Eye (tissue), 1 donor: ENCODE measurements around the gene NLGN1.
"Not testable (repeated sequence)": the region's sequence is repeated elsewhere in the genome, so short reads cannot be mapped to it uniquely, and the experiment has no call there.

ENCODE experiments used
- DNase-seq: peaks from one replicate; pipeline ENCODE4 v3.0.0-alpha.2; 2015

The NLGN1 gene

DNA sequence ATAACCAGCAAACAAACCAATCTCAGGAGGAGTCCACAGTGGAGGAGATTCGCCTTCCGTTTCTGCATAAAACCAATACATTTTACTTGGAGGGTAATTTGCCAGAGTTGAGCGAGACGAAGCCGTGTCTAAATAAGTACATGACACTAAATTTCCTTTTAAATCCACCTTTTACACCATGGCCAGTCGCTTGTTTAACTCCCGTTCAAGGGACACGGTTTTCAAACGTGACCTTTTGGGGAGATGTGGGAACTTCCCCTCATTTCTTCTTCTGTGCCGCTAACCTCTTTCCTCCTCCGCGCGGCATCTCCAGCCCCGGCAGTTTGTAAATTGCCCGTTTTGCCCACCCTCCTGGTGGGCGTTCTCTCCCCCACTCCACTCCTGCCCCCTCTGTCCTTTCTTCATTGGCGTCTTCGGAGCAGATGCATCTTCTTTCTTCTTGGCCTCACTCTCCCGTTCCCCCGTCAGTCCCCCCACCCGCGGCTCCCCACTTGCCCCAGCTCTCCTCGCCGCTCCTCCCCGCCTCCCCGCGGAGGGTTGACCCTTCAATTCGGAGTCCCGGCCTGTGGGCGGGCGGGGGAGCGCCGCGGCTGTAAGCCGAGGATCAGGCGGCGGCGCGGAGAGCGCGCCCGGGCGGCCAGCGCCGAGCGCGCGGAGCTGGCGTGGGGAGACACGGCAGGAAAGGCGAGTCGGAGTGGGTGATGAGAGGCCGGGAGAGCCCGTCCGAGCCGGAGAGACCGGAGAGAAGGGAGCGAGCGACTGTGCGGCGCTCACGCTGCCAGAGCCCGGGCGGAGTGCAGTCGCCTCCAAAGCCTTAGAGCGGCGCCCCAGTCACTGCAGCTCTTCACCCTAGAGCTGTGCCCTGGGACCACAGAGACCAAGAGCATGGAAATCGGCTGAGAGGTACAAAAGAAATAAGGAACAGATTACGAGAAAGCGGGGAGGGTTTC, at the start of gene NLGN1:
Gene NLGN1, plus strand, starts transcription at position 584 of the 950 bp plus-strand sequence.
- DNase-seq: peak; percentile 93

DNA sequence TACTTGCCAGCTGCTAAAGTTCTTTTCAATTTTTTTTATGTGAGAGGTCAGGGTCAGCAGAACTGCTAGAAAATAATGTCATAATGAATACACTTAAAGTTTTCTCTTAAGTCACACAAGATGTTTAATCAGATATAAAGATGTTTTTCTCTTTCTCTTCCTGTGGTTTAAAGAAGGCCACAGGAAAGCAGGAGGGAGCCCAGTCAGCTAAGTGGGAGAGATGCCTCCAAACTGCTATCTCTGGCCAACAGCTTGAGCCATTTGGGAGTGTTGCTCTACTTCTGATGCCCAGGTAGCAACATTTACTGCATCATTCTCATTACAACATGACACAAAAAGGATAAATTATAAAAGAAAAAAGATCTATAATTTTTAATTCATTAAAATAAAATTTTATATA, 45.7 kb upstream of the NLGN1 start:
- DNase-seq: no peak

DNA sequence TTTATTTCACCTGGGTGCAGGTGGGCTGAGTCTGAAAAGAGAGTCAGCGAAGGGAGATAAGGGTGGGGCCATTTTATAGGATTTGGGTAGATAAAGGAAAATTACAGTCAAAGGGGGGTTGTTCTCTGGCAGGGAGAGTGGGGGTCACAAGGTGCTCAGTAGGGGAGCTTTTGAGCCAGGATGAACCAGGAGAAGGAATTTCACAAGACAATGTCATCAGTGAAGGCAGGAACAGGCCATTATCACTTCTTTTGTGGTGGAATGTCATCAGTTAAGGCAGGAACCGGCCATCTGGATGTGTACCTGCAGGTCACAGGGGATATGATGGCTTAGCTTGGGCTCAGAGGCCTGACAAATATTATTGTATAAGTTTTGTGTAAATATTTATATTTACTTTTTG, 44.4 kb upstream of the NLGN1 start:
- DNase-seq: not testable (repeated sequence)

DNA sequence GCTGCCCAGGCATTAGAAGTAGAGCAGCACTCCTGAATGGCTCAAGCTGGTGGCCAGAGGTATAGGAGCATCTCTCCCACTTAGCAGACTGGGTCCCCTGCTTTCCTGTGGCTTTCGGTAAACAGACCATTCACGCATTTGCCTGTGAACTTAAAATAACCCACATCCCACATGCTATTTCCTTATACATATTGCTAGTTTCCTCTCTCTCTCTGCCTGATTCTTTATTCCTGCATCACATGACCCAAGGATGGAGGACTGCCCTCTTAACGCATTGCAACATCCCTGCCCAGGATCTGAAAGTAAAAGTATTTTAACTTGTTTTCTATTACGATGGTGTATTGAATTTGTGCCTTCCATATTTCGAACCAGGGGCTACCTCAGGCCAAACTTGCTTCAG, 43.4 kb upstream of the NLGN1 start:
- no peak for DNase-seq

DNA sequence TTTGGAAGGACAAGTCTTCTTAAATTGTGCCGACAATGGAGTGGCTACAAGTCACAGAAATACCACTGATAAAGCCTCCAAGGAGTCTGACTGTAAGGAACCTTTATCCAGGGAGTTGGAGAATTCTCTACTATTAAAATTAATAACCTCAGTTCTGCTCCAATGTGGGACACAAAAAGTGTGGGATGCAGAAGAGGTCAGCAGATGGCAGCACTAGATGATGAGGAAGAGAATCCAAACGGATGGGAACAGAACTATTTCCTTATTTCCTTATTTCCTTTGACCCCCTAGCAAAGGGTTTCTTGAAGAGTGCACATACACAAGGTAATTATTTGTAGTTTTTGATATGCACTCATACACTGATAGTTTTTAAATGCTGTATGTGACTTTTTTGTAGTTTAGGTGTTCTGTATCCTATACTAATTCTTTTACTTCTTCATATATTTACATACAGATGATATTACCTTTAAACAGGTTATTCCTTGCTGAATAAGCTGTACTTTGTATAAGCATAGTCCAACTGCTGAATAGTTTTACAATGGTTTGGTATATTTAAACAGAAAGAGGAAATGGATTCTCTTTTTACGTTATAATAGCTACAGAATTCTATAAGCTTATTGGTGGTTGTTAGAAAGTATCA, 25.6 kb upstream of the NLGN1 start:
- peak; percentile 74 for DNase-seq

DNA sequence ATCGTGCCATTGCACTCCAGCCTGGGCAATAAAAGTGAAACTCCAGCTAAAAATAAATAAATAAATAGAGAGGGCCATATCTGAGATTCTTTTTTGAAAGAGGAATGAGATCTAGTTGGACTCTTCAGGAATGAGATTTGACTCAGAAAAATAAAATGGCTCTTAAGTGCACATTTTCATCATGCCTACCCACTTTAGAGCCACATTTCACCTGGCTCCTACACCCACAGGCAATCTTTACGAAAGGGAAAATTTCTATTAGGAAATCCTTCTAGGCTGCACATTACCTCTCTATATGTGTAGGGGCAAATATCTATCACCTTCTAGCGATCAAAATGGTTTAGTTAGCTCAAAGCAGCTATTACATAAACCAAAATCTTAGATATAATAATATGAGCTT, 16.9 kb upstream of the NLGN1 start:
- DNase-seq: no peak

DNA sequence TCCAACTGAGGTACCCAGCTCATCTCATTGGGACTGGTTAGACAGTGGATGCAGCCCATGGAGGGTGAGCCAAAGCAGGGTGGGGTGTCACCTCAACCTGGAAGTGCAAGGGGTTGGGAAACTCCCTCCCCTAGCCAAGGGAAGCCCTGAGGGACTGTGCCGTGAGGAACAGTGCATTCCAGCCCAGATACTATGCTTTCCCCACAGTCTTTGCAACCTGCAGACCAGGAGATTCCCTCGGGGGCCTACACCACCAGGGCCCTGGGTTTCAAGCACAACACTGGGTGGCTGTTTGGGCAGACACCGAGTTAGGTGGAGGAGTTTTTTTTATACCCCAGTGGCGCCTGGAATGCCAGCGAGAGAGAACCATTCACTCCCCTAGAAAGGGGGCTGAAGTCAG, 15.6 kb upstream of the NLGN1 start:
- DNase-seq: not testable (repeated sequence)

DNA sequence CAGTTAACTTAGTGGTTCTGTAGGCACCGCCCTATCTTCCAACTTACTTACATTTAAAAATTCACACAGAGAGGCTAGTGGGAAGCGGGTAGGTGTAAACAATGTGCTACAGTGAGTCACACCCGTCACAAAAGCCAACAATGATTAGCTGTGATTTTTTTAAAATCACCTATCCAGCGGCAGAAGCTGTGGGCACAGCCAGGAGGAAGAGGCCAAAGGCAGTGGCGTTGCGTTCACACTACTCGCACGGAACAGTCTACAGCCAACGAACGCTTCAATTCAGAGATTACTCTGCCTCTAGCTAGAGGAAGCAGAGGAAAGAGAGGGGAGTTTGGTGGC, 2.5 kb upstream of the NLGN1 start:
- DNase-seq: no peak

DNA sequence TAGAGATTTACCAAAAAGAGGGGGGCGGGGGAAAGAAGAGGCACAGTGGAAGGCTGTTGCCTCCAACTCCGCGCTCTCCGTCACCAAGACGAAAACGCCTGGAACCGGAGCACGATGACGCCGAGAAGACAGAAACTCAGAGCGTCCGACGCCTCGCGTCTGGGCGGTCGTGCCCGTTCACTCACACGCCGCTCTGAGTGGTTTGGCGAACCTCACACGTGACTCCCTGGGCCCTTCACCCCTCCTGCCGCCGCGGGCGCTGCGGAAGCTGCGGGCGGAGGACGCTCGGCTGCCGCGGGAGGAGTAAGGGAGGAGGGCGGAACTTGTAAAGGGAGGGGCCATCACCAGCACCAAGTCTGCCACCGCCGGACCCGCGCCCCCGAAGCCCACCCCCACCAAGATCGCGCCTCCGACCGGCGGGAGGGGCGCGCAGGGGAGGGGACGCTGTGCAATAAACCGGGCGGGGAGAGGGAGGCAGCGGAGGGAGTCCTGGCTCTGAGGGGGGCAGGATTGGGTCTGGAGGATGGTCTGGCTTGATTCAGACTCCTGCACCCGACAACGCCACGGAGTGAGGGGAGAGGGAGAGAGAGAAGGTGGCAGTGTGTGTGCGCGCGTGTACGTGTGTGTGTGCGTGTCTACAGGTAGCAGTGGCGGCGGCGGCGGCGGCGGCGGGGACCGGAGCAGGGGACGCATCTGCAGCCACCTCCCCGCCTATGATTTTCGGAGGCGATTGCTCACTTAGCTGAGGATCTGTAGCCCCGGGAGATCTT, 1.9 kb upstream of the NLGN1 start:
- peak; percentile 96 for DNase-seq

DNA sequence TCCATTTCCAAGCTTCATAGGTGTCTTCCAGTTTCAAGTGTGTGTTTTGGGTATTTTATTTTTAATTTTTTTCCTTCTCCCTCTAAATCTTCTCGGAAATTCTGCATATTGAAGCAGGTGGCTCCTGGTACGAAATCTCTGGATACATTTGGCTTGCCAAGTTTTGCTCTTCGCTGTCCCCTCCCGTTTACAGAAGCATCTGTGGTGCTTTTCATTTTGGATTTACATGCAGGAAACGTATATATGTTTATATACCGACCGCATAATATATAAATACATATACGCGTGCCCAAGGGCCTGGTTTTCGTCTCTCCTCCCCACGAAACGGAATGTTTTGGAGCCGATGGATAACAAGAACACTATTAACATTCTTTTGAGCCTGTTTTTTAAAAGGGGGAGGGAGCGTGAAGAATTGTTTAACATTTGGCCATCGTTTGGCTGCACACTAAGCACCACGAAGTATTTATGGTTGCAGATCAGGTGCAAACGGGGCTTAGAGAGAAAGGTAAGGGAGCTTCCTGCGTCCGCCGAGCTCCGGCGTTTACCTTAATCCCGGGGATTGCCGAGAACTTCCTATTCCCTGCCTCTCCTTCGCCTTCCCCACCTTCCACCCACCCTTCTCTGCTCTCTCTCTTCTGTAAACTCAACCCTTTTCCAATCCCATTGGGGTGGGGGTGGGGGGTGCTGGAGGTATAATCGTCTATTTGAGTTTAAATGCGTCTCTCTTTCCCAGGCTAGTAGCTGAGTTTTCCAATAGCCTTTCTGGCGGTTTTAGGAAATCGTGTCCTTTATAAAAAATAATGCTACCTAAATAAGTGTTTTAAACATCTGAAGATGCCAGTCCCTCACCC, 1.1 kb upstream of the NLGN1 start:
- DNase-seq: peak; percentile 81

DNA sequence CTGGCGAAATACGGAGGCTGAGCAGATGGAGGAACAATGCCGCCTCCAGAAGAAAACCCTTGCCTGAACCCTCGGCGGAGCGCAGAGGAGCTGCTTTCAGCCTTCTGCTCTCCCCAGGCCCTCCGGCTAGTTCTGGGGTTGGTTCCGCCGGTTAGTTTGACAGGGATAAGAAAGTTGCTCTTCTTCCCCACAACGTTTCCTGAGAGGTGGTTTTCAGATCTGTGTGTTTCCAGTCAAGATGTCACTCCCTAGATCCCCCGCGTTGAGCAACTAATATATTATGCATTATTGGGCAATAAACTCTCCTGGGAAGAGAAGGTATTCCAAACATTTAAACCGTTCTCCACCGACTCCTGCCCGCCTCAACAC, 551 bp downstream of the NLGN1 start:
- DNase-seq: no peak

DNA sequence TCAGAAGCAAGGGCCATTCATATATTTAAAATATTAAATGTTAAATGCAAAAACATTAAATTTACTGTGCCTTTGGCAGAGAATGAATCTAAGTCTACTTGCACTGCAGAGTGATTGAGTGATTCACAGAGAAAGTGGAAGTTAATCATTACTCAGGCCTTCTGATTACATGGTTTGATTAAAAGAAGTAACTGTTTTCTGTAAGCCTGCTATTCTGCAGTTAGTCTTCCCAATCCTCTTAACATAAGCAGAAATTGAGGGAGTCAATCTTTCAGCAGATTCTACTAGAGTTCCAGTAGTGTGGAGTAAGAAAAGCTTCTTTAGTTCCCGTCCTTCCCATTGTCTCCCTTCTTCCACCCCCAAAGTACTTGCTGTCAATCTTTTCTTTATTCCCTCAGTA, 1.5 kb downstream of the NLGN1 start:
- DNase-seq: peak; percentile 34

DNA sequence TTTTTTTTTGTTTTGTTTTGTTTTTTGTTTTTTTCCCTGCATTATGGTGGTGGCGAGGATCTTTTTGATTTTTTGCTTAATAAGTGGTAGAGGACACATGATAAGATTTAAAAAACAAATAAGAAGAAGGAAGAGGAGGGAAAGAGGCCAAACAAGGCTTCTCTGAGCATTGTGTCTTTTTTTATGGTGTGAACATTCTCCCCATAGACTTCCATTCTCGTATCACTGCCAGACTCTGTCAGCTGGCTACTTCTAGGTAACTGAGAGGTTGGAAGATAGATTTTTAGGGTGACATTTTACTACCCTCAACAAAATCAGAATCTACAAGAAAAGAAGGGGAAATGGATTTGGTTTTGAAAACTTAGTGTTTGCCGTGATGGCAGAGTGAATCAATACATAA, 3.8 kb downstream of the NLGN1 start:
- no peak for DNase-seq

DNA sequence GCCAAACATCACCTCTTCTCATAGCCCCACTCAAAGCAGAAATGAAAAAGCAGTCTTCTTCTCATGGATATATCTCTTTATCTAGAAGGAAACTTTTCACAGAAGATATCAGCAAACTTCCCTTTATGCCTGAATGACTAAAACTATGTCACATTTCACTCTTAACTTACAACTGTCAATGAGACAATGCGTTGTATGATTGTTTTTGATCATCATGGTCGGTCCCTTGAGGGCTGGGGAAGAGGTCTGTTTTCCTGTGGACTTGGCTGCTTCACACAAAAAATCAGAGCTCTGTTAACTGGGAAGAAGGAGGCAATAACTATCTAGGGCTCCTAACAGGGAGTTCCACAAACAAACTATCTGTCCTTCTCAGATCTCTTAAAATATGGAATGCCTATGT, 5.1 kb downstream of the NLGN1 start:
- DNase-seq: no peak

DNA sequence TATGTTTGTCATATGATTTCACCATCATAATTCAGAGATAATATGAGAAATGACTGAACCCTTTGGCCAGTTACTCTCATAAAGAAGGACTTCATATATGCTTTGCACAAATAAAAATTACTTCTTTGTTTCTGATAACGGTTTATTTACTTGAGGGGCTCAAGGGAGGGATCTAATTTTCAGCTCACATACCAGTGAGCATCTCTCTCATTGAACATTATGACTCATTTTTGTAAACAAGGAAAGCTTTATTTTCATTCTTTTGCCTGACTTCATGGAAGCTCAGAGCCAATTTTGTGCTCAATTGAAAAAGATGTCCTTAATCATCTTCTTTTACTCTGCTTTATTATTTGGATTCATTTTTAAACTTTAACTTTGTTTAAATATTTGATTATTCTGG, 5.8 kb downstream of the NLGN1 start:
- no peak for DNase-seq

DNA sequence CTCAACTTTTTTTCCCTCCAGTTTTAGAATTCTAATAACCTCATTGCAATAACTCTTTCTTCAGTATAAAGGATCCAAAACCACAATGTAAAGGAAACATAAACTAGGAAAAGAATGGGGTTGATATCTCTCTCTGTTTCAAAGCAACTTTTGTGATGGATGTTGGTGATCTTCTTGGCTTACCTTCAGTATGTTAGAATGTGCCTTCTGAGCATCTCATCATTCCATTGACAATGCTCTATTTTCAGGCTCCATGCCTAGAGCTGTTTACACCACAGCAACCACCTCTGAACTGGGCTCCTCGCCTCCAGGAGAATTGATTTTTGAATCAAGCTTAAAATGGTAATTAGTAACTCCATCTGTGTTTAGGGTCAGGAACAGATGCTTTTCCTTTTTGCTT, 6.6 kb downstream of the NLGN1 start:
- DNase-seq: no peak

DNA sequence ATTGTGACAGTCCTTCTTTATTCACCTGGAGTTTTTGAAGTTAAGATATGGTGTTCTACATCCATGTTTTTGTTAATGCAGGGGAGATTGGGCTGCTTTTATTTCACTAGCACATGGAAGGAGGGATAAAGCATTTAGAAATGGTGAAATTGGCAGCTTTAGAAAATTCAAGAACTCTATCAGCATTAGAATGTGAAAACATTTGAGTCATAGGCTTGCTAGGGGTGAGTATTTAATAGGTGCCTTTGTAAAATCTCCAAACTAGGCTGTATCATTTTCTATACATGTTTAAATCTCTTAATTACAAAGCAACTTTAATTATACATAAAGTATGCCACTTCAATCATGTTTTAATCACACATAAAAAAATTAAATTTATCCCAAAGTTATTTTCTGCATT, 12.9 kb downstream of the NLGN1 start:
- DNase-seq: no peak

DNA sequence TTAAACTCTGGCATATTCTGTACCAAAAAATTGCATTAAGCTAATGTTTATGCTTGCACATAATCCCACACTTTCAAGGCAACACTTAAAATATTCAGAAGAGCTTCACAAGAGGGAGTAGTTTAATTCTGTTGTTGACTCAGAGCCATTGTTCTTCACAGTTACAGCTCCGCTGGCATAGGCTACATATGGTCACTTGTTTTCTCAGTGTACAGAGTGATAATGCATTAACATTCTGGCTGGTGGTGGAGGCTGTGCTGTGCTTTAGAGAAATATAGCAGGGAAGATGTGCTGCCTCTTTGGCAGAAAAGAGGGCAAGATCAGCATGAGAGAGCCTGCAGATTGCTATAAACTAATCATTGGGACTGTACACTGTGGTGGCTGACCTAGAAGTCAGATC, 13.3 kb downstream of the NLGN1 start:
- DNase-seq: no peak

DNA sequence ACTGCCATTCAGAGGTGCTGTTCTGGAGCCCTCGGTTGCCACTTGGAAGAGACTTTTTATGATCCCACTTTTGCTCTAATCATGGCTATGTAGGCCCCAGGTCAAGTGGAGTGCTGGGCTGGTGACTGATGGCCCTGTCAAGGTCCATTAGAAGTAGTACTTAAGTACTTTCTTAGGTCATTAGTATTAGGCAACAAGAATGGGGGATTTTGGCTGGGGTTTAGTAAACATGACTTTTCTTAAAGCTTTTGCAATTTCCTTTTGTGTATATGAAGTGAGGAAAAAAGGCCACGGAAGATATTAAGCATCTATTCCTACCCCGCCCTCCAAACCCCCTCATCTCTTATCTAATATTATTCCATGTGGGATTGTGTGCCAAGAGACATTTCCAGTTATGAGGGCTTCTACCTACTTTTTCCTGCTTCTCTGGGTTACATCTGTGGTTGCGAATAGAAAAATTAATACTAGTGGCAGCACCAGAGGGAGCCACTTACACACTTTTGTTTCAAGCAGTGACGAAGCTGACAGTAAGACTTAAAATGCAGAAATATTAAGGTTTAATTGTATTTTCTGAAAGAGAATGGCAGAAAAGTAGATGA, 13.9 kb downstream of the NLGN1 start:
- DNase-seq: peak; percentile 81

DNA sequence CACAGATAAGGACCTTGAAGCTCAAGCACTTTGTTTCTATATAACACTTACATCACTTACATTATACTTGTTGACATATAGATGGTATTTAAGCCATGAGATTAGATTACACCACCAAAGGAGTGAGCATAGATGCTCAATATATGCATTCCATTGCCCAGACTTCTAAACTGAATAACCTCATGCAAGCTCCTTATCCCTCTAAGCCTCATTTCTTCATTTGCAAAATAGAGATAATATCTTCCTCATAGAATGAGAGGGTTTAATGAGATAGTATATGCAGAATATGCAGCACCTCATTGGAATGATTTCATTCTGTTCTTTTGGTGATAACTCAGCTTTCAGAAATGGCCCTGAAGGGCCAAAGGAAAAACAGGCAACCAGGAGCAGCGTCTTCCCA, 18.5 kb downstream of the NLGN1 start:
- no peak for DNase-seq

DNA sequence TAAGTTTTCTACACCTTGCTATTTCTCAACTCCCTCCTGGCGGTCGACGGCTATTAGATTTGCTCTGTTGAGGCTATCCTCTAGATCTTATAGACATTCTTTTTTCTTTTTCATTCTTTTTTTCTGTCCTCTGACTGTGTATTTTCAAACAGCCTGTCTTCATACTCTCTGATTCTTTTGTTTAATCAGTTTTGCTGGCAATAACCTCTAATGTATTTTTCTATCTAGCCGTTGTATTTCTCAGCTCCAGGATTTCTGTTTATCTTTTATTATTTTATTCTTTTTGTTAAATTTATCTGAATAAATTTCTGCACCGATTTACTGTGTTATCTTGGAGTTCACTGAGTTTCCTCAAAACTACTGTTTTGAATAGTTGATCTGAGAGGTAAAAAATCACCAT, 31.5 kb downstream of the NLGN1 start:
- DNase-seq: no peak

DNA sequence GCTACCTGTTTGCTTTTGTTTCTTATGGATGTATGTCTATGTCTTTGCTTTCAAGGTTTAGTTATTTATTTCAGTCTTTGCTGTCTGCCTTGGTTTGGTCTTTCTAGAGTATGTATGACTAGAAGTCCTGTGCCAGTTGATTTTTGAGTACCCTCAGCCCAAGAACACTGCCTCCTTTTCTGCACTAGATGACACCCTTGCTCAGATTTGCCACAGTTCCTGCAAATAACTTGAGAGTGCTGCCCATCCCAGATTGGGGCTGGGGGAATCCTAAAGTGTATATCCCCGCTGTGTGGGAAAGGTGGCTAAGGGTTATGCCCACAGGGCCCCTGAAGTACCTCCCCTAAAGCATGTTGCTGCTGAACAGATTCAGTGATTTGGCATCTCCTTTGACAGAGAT, 32.0 kb downstream of the NLGN1 start:
- DNase-seq: no peak
